Islet of Langerhans (tissue), 1 donor: ENCODE data around the gene C19orf33.
"Not testable (repeated sequence)": the region's sequence is repeated elsewhere in the genome, so short reads cannot be mapped to it uniquely, and the experiment has no call there.

ENCODE experiments used
- FAIRE-seq: peaks from one replicate; lab custom pipeline; 2011; peaks lifted over from hg19 to GRCh38; lab: Jason Lieb, UNC

C19orf33 gene

GRCh38 chr19:38309615-38310278 is 5.7 kb downstream of the C19orf33 start:
- no peak for FAIRE-seq

DNA sequence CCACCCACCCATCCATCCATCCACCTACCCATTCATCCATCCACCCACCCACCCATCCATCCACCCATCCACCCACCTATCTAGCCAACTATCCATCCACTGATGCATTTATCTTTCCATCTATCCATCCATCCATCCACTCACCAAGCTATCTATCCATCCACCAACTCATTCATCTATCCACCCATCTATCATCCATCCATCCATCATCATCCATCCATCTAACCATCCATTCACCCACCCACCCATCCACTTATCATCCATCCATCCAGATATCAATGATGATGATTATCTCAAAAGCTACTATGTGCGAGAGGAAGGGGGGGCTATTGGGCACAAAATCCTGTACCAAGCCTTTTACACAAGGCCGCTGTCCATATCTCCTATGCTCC is 6.2 kb downstream of the C19orf33 start:
- FAIRE-seq: no peak

GRCh38 chr19:38310986-38311385 is 6.9 kb downstream of the C19orf33 start:
- FAIRE-seq: no peak

DNA sequence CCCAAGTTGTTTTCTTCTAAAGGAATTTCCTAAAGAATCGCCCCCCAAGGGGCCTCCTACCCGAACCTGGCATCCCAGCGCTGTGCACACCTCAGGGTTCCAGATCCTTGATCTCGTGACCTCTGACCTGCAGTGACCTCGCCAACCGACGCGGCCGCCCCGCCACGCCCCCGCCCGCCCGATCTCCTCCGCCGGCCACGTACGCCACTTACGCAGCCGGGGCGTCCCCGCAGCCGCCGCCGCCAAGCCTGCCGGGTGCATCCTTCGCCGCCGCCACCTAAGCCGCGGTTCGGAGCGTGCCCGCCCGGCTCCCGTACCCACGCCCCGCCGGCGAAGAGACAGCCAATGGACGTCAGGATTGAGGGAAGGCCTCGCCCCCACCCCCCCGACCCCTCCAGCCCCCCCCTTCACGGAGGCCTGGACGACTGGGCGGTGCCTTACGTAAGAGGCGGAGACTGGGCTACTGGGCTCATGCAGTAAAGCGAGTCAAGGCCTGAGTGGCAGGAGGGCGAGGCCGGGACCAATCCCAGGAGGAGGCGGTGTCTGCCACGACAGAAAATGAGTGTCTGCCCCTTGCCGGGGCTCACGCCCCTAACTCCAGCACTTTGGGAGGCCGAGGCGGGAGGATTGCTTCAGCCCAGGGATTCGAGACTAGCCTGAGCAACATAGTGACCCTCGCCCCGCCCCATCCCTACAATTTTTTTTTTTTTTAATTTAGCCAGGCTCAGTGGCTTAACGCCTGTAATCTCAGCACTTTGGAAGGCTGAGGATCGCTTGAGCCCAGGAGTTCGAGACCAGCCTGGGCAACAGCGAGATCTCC is 11.8 kb downstream of the C19orf33 start, which contains the start of gene YIF1B:
Gene YIF1B, minus strand, starts transcription at position 291 of the 820 bp plus-strand sequence. Its CDS starts 30 bp downstream, at position 261.
- FAIRE-seq: no peak

GRCh38 chr19:38316477-38317067 is 12.5 kb downstream of the C19orf33 start:
- FAIRE-seq: no peak

GRCh38 chr19:38317104-38317612 is 13.1 kb downstream of the C19orf33 start:
- FAIRE-seq: no peak

DNA sequence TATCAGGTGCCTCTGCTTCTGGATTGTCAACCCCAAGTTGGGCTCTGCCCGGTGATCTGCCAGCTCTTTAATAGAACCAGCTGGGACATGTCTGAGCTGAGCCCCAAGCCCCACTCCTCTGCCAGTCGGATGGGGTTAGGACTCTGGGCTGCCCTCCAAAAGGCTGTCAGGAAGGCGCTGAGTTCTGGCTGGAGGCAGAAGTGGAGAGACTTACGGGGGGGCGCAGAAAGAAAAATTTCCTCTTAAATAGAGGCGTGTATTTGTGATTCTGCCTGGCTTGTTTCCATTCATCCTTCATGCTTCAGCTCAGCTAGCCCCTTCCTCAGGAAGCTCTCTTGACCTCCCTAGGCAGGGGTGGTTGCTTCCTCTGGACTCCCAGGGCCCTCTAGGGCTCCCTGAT is 14.6 kb downstream of the C19orf33 start:
- no peak for FAIRE-seq

DNA sequence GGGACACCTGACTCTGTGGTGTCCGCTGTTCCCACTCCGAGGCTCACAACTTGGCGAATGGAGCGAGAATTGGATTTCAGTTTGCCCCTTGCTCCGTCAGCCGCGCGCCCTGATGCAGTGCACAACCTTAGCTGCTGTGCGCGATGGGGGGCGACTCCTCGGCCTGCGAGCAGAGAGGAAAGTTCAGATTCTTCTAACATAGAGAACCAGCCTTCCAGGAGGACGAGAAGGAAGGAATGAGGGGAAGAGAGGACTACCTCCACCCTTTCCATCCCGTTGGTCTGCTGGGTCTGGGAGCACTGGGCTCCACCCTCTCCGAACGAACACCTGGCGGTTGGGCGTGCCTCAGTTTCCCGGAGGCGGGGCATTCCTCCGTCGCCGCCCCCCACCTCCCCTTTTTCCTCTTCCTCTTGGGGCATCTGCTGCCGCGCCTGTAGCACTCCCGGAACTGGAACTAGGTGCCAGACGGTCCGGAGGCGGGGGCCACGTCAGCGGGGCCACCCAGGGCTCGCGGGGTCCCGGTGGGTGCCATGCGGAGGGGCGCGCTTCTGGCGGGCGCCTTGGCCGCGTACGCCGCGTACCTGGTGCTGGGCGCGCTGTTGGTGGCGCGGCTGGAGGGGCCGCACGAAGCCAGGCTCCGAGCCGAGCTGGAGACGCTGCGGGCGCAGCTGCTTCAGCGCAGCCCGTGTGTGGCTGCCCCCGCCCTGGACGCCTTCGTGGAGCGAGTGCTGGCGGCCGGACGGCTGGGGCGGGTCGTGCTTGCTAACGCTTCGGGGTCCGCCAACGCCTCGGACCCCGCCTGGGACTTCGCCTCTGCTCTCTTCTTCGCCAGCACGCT is 15.6 kb downstream of the C19orf33 start, which contains the start of gene KCNK6:
Gene KCNK6, plus strand, starts transcription at position 425 of the 838 bp plus-strand sequence. Its CDS starts 106 bp downstream, at position 531.
- no peak for FAIRE-seq

- FAIRE-seq: no peak
These were observed 16.9 kb downstream of the C19orf33 start for GRCh38 chr19:38320969-38321339.

DNA sequence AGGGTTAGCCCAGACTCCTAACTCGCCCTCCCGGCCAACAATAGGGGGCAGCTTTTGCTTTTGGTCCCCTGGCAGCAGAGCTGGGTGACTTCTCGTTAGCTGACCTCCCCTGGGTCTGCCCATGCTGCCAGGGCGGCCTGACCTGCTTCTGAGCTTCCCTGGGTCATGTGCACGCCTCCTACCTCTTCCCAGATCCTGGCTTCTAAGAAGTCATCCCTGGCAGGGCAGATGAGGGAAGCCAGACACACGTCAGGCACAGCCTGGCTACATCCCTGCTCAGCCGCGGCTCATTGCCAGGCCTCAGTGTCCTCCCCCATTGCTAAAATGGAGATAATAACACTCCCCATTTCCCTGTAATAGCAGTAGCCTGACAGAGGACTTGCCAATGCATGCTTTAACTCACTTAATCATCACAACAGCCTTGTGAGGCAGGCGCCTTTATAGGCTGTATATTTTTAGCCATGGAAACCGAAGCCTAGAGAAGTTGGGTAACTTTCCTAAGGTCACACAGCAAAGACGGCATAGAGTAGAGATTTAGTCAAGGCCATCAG is 17.7 kb downstream of the C19orf33 start:
- no peak for FAIRE-seq

DNA sequence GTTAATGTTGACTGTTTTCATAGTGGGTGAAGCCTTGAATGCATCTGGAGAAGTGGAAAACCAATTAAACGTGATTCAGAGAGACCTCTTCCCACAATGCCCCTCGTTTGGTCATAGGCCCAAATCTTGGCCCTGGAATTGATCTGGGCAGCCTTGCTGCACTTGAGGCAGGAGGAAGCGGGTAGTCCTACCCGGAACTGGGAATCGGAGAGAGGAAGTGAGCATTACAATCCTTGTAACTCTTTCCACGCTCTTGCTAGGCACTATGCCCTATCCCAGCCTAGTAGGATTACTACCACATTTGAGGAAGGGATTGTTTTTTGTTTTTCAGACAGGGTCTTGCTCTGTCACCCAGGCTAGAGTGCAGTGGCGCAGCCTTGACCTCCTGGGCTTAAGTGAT is 19.2 kb downstream of the C19orf33 start:
- FAIRE-seq: no peak

DNA sequence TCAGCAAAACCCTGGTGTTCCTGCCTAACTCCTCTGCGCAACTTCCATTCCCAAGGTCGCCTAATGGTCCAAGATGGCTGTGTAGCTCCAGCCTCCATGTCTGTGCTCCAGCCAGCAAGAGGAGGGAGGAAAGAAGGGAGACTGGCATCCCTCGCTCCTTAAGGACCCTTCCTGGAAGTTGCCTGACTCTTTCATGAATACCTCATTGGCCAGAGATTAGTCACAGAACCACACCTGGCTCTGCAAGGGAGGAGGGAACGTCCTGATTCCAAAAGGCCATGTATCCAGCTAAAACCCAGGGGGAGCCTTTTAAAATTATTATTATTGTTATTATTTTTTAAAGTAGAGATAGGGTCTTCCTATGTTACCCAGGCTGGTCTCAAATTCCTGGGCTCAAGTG is 20.4 kb downstream of the C19orf33 start:
- no peak for FAIRE-seq

GRCh38 chr19:38326591-38326990 is 22.5 kb downstream of the C19orf33 start:
- no peak for FAIRE-seq

- no peak for FAIRE-seq
These were observed 25.6 kb downstream of the C19orf33 start for GRCh38 chr19:38329651-38330050.

DNA sequence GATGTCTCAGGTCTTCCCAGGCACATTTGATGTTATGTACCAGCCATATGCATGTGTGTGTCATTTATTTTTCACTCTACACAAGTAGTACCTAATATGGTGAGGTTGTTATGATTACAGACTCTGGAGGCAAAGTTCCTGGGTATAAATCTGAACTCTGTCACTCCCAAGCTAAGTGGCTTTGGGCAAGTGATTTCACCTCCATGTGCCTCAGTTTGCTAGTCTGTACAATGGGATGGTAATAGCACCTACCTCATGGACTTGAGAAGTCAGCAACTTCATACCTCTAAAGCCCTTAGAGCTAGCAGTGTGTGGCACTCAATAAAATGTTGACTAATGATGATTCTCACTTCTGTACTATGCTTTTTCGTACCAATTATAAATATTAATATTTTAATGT is 27.7 kb downstream of the C19orf33 start:
- no peak for FAIRE-seq

DNA sequence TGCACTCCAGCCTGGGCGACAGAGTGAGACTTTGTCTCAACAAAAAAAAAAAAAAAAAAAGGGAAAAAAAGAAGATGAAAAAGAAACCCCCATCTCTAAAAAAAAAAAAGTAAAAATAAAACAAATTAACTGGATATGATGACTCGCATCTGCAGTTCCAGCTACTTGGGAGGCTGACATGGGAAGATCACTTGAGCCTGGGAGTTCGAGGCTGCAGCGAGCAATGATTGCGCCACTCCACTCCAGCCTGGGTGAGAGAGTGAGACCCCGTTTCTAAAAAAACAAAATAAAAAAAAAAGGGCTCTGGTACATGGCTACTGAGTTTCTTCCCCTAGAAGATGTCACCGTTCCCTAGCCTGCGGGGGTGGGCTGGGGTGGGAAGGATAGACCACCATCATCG is 29.2 kb downstream of the C19orf33 start:
- FAIRE-seq: no peak

DNA sequence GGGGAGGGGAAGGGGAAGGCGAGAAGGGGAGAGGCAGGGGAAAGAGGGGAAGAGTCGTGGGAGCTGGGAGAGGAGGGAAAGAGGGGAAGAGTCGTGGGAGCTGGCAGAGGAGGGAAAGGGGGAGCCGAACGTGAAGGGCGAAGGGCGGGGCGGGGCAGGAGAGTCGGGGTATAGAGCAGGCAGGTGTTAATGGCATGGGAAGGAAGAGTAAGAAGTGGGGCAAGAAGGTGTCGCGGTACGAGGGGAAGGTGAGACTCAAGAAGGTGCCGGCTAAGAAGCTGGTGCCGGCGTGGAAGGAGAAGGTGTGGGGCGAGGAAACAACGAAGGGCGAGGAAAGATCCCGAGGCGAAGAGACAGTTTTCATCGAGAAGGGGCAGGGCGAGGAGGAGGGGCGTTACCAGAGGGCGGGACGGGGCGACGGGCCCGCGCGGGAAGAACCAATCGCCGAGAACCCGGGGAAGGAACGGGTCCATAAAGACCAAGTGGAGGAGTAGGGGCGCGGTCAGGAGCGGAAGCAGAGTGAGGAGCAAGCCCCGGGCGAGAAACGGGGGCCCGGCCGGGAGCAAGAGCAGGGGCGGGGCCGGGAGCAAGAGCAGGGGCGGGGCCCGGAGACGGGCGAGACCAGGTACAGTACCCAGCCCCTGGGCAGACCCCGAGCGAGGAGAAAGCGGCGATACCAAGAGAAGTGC is 32.0 kb downstream of the C19orf33 start:
- no peak for FAIRE-seq

DNA sequence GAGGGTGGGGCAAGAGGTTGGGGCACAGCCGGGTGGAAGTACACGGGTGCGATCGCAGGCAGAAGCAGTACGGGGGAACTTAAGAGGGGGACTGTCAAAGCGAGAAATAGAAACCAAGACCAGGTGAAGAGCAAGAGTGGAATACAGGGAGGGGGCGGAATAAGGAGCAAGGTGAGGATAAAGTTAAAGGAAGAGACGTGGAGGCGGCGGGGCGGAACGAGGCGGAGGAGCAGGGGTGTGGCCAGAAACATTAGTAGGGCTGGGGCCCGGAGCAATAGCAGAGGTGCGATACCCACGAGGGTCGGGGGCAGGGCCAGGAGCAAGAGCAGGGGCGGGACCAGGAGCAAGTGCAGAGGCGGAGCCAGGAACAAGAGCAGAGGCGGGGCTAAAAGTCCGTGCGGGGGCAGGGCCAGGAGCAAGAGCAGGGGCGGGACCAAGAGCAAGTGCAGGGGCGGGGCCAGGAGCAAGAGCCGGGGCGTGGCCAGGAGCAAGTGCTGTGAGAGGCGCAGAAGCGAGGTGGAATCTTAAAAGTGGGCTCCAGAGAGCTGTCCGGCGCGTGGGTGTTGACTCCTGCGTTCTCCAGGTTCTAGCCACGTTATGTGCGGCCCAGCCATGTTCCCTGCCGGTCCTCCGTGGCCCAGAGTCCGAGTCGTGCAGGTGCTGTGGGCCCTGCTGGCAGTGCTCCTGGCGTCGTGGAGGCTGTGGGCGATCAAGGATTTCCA is 32.7 kb downstream of the C19orf33 start:
- no peak for FAIRE-seq

- no peak for FAIRE-seq
These were observed 33.3 kb downstream of the C19orf33 start for GRCh38 chr19:38337360-38337653.

- not testable (repeated sequence) for FAIRE-seq
These were observed 35.0 kb downstream of the C19orf33 start for GRCh38 chr19:38339011-38339410.

DNA sequence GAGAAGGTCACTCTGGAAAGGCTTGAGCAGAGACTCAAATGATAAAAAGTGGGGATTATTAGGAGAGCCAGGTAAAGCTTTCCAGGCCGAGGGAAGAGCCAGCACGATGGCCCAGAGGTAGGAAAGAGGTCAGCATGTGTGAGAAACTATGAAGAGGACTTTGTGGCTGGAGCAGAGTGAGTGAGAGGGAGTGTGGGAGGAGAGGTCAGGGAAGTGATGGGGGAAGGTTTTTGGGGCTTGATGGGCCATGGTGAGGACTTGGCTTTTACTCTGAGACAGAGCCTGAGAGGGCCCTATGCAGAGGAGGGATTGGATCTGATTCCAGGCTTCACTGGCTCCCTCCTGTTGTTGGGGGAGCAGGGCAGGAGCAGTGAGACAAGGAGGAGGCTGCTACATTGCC is 36.9 kb downstream of the C19orf33 start:
- FAIRE-seq: no peak
